ENCODE measurements around the gene NFU1. TPM values are rescaled to one million over a fixed set of nuclear protein-coding genes. Genes with fewer than 3 reads are reported as not detected.

NFU1 gene
- total RNA-seq, 1 experiment from 2014 or later = 38.2 TPM

DNA sequence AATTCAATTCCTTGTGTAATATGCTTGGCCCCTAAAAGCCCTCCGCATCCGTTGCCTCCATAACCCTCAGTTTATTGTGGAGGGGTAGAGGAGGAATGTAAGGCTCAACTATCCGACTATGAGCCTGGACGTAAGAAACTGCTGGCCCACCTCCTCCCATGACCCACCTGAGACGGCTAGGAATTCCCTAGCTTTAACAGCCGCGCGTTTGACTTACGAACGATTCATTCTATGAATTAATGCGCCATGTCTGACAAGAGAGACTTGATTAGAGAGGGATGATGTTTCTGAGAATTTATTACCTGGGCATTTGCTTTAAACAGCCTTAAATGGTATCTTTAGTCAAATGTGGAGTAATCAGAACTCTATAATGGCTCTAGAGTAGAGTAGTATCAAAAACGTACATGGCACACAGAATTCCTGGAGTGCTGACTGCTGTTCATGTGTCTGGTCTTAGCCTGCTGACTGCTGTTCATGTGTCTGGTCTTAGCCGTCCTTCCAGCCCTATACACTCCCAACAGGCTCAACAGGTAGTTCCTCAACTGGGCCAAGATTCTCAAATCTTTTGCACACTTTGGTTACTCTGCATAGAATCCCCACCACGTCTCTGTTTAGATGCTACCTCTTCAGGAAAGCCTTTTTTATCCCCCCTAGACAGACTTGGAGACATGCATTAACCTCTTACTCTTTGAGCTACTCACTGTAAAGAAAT is 49.3 kb downstream of the NFU1 start:
- ChIA-PET CTCF (interaction anchor here (1.3 kb wide), 1 partner anchor 49 kb away, joined by 5 read pairs; the partner anchor contains the start of gene NFU1), POLR2A (no interaction called here), RAD21 (ENCODE audit: low non-redundant PET in 1 of 2, low total read pairs in 2 of 2, uncharacterized antibody in 2 of 2, unreplicated experiment in 2 of 2) (no interaction called here)
- TF ChIP-seq CBX3 (IDR thresholded peaks at IDR 0.05; ENCODE audit: low read depth) (no peak), SP1 (IDR thresholded peaks at IDR 0.05; ENCODE audit: low read depth) (no peak), POLR2AphosphoS5 (IDR thresholded peaks at IDR 0.05; ENCODE audit: low read depth, low read length) (no peak), ZNF274 (IDR thresholded peaks at IDR 0.05; ENCODE audit: low read depth, low read length) (no peak)
- H3K79me2 ChIP-seq (ENCODE audit: insufficient read depth, low read length) = peaks cover 37% of the 10 kb centered on the region
- no peaks in the 10 kb centered on the region for H4K20me1 ChIP-seq (ENCODE audit: insufficient read depth)
- H3K27me3 ChIP-seq (ENCODE audit: insufficient read depth, low read length) = no peaks in the 10 kb centered on the region
- BruUV-seq (replicated peaks) = TSS peak; percentile 94
- no peaks in the 10 kb centered on the region for H3K36me3 ChIP-seq (ENCODE audit: control insufficient read depth in 1 of 2, insufficient read depth in 2 of 2, low read length in 2 of 2)
- H3K4me1 ChIP-seq (ENCODE audit: control insufficient read depth in 1 of 2, insufficient read depth in 2 of 2, low read length in 2 of 2) = peaks cover 8 to 15% of the 10 kb centered on the region in 2 experiments; a peak in 3 of 4 replicates
- peak overlapping the region; percentile 37; the same call in 1 of the 2 replicates for H3K27ac ChIP-seq (ENCODE audit: low read depth, low read length)
- no peaks in the 10 kb centered on the region for H3K9me2 ChIP-seq (ENCODE audit: insufficient read depth)
- peak overlapping the region; percentile 70 for H3K9ac ChIP-seq (ENCODE audit: low read length)
- H2AFZ ChIP-seq (ENCODE audit: low read depth, low read length, poor library complexity, severe bottlenecking) = no peak overlapping the region
- H3K4me2 ChIP-seq (ENCODE audit: low read length) = peak overlapping the region; percentile 90
- DNase-seq (ENCODE audit: low read depth, low spot score) = no peak
- no peak for ATAC-seq
- intact Hi-C loops (cut with micrococcal nuclease) = loop anchor here (10.0 kb wide), 1 partner anchor 327 kb away; no protein-coding TSS in a partner anchor
- H3K4me3 ChIP-seq (replicated peaks in 1 of 2; ENCODE audit: low read depth in 1 of 2, low read length in 2 of 2) = peak overlapping the region; percentile 53 to 76
- no peaks in the 10 kb centered on the region for H3K9me3 ChIP-seq (ENCODE audit: control insufficient read depth in 1 of 2, insufficient read depth in 1 of 2, low read depth in 1 of 2, low read length in 2 of 2)

DNA sequence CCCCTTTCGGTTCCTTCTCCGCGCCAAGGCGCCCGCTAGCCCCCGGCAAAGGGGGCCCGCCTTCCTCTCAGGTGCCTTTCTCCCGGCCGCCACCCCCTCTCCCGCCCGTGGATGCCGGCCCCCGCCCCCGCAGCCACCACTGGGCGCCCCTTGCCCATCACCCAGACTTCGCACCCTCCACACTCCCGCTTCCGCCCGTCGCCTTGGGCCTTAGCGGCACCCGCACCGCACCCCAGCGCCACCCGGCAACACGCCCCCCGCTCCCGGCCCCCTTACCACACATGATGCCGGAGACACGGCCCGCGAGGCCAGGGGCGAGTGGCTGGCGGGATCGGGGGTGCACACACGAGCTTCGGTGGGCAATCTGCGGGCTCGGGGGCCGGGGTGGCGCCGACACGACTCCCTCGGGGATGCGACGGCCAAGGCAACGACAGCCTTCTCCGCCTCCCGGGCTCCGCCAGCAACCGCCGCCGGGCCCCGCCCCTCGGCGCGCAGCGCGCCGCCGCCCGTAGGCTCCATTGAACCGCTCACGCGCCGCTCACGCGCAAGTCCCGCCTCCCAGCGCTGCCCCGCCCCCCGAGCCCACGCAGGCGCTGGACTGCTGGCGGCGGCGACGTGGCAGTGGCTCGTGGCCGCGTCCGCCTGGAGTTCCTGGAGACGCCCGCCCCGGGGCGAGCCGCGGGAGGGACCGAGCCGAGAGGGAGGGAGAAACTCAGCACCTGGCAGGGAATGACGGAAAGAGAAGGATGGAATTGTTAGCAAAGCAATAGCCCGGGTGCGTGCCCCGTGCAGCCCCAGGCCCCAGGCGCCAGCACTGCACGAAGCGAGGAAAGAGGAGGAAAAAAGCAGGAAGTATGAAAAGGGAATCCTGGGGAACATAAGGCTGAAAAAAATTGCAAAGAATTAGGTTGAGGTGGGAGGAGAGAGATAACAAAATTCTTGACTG is 50.2 kb downstream of the NFU1 start, which contains the start of gene GFPT1:
Gene GFPT1, minus strand, starts transcription at position 439 of the 946 bp plus-strand sequence. Its CDS starts 156 bp downstream, at position 283.
- Histone ChIP-seq H3K79me2 (ENCODE audit: insufficient read depth, low read length) (peaks cover 45% of the 10 kb centered on the region), H3K9ac (ENCODE audit: low read length) (peak within 1 kb of the TSS; percentile 70), H3K4me3 (replicated peaks in 1 of 2; ENCODE audit: low read depth in 1 of 2, low read length in 2 of 2) (peak within 1 kb of the TSS; percentile 70 to 76), H3K27ac (ENCODE audit: low read depth, low read length) (peak within 1 kb of the TSS; percentile 37; the same call in 1 of the 2 replicates), H3K27me3 (ENCODE audit: insufficient read depth, low read length) (no peaks in the 10 kb centered on the region), H3K36me3 (ENCODE audit: control insufficient read depth in 1 of 2, insufficient read depth in 2 of 2, low read length in 2 of 2) (no peaks in the 10 kb centered on the region), H2AFZ (ENCODE audit: low read depth, low read length, poor library complexity, severe bottlenecking) (no peak within 1 kb of the TSS), H3K9me3 (ENCODE audit: control insufficient read depth in 1 of 2, insufficient read depth in 1 of 2, low read depth in 1 of 2, low read length in 2 of 2) (no peaks in the 10 kb centered on the region), H3K9me2 (ENCODE audit: insufficient read depth) (no peaks in the 10 kb centered on the region), H3K4me1 (ENCODE audit: control insufficient read depth in 1 of 2, insufficient read depth in 2 of 2, low read length in 2 of 2) (peaks cover 8 to 15% of the 10 kb centered on the region in 2 experiments; a peak in 3 of 4 replicates), H4K20me1 (ENCODE audit: insufficient read depth) (no peaks in the 10 kb centered on the region), H3K4me2 (ENCODE audit: low read length) (peak within 1 kb of the TSS; percentile 90)
- intact Hi-C loops (cut with micrococcal nuclease) = loop anchor here (10.0 kb wide), 1 partner anchor 328 kb away; no protein-coding TSS in a partner anchor
- ChIA-PET CTCF (interaction anchor here (2.2 kb wide), 1 partner anchor 12 kb away, joined by 5 read pairs; no protein-coding TSS in a partner anchor), POLR2A (no interaction called here), RAD21 (ENCODE audit: low non-redundant PET in 1 of 2, low total read pairs in 2 of 2, uncharacterized antibody in 2 of 2, unreplicated experiment in 2 of 2) (no interaction called here)
- peak; percentile 65 for DNase-seq (ENCODE audit: low read depth, low spot score)
- no TSS peak for BruUV-seq (replicated peaks)
- ATAC-seq = peak; percentile 97
- TF ChIP-seq, protein P1, sequence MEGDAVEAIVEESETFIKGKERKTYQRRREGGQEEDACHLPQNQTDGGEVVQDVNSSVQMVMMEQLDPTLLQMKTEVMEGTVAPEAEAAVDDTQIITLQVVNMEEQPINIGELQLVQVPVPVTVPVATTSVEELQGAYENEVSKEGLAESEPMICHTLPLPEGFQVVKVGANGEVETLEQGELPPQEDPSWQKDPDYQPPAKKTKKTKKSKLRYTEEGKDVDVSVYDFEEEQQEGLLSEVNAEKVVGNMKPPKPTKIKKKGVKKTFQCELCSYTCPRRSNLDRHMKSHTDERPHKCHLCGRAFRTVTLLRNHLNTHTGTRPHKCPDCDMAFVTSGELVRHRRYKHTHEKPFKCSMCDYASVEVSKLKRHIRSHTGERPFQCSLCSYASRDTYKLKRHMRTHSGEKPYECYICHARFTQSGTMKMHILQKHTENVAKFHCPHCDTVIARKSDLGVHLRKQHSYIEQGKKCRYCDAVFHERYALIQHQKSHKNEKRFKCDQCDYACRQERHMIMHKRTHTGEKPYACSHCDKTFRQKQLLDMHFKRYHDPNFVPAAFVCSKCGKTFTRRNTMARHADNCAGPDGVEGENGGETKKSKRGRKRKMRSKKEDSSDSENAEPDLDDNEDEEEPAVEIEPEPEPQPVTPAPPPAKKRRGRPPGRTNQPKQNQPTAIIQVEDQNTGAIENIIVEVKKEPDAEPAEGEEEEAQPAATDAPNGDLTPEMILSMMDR (IDR thresholded peaks at IDR 0.05 in 2 of 3, conservative IDR thresholded peaks at IDR 0.05 in 1 of 3; ENCODE audit: borderline replicate concordance in 1 of 3, insufficient read depth in 1 of 3, low read depth in 2 of 3, low read length in 2 of 3) = no peak
- TF ChIP-seq, protein P2, sequence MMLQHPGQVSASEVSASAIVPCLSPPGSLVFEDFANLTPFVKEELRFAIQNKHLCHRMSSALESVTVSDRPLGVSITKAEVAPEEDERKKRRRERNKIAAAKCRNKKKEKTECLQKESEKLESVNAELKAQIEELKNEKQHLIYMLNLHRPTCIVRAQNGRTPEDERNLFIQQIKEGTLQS (IDR thresholded peaks at IDR 0.05) = no peak
- TF ChIP-seq, protein P3, sequence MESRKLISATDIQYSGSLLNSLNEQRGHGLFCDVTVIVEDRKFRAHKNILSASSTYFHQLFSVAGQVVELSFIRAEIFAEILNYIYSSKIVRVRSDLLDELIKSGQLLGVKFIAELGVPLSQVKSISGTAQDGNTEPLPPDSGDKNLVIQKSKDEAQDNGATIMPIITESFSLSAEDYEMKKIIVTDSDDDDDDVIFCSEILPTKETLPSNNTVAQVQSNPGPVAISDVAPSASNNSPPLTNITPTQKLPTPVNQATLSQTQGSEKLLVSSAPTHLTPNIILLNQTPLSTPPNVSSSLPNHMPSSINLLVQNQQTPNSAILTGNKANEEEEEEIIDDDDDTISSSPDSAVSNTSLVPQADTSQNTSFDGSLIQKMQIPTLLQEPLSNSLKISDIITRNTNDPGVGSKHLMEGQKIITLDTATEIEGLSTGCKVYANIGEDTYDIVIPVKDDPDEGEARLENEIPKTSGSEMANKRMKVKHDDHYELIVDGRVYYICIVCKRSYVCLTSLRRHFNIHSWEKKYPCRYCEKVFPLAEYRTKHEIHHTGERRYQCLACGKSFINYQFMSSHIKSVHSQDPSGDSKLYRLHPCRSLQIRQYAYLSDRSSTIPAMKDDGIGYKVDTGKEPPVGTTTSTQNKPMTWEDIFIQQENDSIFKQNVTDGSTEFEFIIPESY (IDR thresholded peaks at IDR 0.05; ENCODE audit: extremely low read depth, insufficient replicate concordance, low read length) = no peak
- TF ChIP-seq POLR2A (IDR thresholded peaks at IDR 0.05; ENCODE audit: borderline replicate concordance, extremely low read depth, insufficient read depth, insufficient read length) (peak; percentile 77), SRF (IDR thresholded peaks at IDR 0.05; ENCODE audit: low read depth) (no peak), ELF1 (IDR thresholded peaks at IDR 0.05; ENCODE audit: borderline replicate concordance, low read depth) (no peak), EZH2 (IDR thresholded peaks at IDR 0.05) (no peak), POLR2AphosphoS5 (IDR thresholded peaks at IDR 0.05; ENCODE audit: low read depth, low read length) (peak; percentile 83), CBX3 (IDR thresholded peaks at IDR 0.05; ENCODE audit: low read depth) (0 out of 2 replicates have a peak, but pooled peaks have one; percentile 13), EGR1 (IDR thresholded peaks at IDR 0.05; ENCODE audit: low read depth) (no peak)
